Mesothelial cell of epicardium (in vitro differentiated cells): Measurements from ENCODE around the gene RB1. TPM values are rescaled to one million over a fixed set of nuclear protein-coding genes. Genes with fewer than 3 reads are reported as not detected.
"Not testable (repeated sequence)": the region's sequence is repeated elsewhere in the genome, so short reads cannot be mapped to it uniquely, and the experiment has no call there.

Experiments
- DNase-seq, 2 experiments: peaks; one replicate each; pipeline ENCODE4 v3.0.0; 2021; ENCODE audit warnings: low spot score in 2 of 2; ENCODE audit not compliant: unreplicated experiment in 2 of 2
- H3K27ac Mint-ChIP-seq: 2 replicates; pipeline ENCODE4 v1.8.0; 2021; ENCODE audit warnings: mixed read lengths
- H3K27me3 Mint-ChIP-seq: 2 replicates; pipeline ENCODE4 v1.8.0; 2021; ENCODE audit warnings: low read depth, mixed read lengths
- H3K36me3 Mint-ChIP-seq: 2 replicates; pipeline ENCODE4 v1.8.0; 2021; ENCODE audit warnings: mixed read lengths
- H3K4me1 Mint-ChIP-seq: 2 replicates; pipeline ENCODE4 v1.8.0; 2021; ENCODE audit warnings: mixed read lengths
- H3K4me3 Mint-ChIP-seq: 2 replicates; pipeline ENCODE4 v1.8.0; 2021; ENCODE audit warnings: mild to moderate bottlenecking, moderate library complexity, mixed read lengths
- H3K9me3 Mint-ChIP-seq: 2 replicates; pipeline ENCODE4 v1.8.0; 2021; ENCODE audit warnings: mixed read lengths
- total RNA-seq: library from RNA; stranded (reverse); gene quantifications from 3 replicates; pipeline ENCODE4 v1.2.1, GENCODE V29; 2021
- TF ChIP-seq, protein P1 (sequence below): fragments of 200-600 bp; sonication (generic); IDR thresholded peaks from one replicate; pipeline ENCODE4 v1.5.0; 2021; ENCODE audit warnings: antibody characterized with exemption; ENCODE audit not compliant: unreplicated experiment

RB1 gene
- total RNA-seq, 1 donor from 2014 or later = 34.7 TPM

DNA sequence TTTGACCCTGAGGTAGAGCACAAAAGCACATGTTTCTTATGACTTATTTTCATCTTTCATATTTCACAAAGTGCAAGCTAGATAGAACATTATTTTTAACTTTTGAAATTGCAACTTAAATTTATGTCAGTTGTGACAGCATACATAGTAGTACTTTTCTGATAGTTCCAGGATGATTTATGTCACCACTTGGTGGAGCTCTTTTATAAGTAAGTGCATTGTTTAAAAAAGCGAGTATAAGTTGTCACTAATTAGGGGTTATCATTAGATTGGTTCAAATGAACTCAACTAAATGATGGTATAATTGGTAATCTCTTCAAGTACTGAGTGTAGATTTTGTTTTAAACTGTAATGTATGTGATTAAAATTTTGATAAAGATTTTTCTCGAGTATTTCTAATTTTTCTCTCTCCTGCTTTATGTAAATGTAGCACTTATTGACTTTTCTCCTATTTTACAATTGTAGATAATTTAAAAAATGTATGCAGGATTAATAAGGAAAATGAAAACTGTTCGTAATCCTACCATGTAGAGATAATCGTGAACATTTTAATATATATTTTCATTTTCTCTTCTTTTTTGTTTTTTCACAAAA is 31.1 kb downstream of the RB1 start:
- peaks cover 9% of the 10 kb centered on the region for H3K4me1 Mint-ChIP-seq
- TF ChIP-seq, protein P1, sequence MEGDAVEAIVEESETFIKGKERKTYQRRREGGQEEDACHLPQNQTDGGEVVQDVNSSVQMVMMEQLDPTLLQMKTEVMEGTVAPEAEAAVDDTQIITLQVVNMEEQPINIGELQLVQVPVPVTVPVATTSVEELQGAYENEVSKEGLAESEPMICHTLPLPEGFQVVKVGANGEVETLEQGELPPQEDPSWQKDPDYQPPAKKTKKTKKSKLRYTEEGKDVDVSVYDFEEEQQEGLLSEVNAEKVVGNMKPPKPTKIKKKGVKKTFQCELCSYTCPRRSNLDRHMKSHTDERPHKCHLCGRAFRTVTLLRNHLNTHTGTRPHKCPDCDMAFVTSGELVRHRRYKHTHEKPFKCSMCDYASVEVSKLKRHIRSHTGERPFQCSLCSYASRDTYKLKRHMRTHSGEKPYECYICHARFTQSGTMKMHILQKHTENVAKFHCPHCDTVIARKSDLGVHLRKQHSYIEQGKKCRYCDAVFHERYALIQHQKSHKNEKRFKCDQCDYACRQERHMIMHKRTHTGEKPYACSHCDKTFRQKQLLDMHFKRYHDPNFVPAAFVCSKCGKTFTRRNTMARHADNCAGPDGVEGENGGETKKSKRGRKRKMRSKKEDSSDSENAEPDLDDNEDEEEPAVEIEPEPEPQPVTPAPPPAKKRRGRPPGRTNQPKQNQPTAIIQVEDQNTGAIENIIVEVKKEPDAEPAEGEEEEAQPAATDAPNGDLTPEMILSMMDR = no peak

DNA sequence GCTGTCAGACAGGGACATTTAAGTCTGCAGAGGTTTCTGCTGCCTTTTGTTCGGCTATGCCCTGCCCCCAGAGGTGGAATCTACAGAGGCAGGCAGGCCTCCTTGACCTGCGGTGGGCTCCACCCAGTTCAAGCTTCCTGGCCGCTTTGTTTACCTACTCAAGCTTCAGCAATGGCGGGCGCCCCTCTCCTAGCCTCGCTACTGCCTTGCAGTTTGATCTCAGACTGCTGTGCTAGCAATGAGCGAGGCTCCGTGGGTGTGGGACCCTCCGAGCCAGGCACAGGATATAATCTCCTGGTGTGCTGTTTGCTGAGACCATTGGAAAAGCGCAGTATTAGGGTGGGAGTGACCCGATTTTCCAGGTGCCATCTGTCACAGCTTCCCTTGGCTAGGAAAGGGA is 35.6 kb downstream of the RB1 start:
- not testable (repeated sequence) for H3K4me1 Mint-ChIP-seq, DNase-seq, H3K27me3 Mint-ChIP-seq, H3K4me3 Mint-ChIP-seq, H3K27ac Mint-ChIP-seq
- peaks cover 20% of the 10 kb centered on the region for H3K9me3 Mint-ChIP-seq
- peaks cover 28% of the 10 kb centered on the region for H3K36me3 Mint-ChIP-seq

More for the DNA sequence above, 31.1 kb downstream of the RB1 start:
- Mint-ChIP-seq H3K4me3 (no peak overlapping the region), H3K27ac (no peak overlapping the region), H3K9me3 (peaks cover 34% of the 10 kb centered on the region), H3K27me3 (no peaks in the 10 kb centered on the region), H3K36me3 (peaks cover 36% of the 10 kb centered on the region)
- no peak for DNase-seq

DNA sequence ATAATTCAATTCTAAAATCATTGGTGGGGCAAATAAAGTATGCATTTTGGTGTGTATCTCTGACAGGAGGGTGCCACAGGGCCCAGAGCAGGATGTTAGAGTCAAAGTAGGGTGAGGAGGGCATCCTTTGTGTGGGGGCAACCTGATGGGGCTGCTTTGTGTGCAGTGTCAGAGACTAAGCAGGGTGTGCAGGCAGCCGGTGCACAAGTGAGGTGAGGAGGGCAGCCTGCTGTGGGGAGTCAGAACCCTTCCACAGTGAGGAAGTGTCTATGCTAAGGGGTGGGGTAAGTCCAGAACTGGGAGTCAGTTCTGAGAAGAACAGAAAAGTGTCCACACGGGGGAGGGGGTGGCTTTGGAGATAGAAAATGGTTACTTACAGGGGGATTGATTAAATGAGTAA is 40.7 kb downstream of the RB1 start:
- Mint-ChIP-seq H3K27ac (no peak overlapping the region), H3K36me3 (peaks cover 27% of the 10 kb centered on the region)

DNA sequence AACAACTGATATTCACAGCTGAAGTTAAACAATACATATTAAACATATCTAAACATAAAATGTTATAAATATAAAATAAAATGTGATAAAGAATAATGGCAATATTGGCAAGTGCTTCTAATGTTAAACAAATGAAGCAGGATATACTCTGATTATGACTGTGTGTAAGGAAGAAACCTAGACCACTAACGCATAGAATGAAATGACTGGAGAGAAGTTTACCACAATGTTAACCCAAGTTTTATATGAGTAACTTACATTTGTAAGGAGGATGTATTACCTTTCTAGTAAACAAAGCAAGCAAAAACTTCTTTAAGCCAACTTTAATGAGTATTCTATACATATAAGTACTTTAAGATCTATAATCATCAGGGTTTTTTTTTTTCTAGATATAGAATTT is 43.0 kb downstream of the RB1 start:
- Mint-ChIP-seq H3K27me3 (no peaks in the 10 kb centered on the region), H3K4me1 (no peaks in the 10 kb centered on the region), H3K36me3 (peaks cover 39% of the 10 kb centered on the region), H3K9me3 (peaks cover 26% of the 10 kb centered on the region), H3K27ac (no peak overlapping the region), H3K4me3 (no peak overlapping the region)
- DNase-seq = no peak
- TF ChIP-seq, protein P1 = no peak

More for the DNA sequence above, 40.7 kb downstream of the RB1 start:
- Mint-ChIP-seq H3K27me3 (no peaks in the 10 kb centered on the region), H3K9me3 (peaks cover 8% of the 10 kb centered on the region), H3K4me3 (no peak overlapping the region), H3K4me1 (no peaks in the 10 kb centered on the region)
- no peak for DNase-seq
- TF ChIP-seq, protein P1 = no peak

DNA sequence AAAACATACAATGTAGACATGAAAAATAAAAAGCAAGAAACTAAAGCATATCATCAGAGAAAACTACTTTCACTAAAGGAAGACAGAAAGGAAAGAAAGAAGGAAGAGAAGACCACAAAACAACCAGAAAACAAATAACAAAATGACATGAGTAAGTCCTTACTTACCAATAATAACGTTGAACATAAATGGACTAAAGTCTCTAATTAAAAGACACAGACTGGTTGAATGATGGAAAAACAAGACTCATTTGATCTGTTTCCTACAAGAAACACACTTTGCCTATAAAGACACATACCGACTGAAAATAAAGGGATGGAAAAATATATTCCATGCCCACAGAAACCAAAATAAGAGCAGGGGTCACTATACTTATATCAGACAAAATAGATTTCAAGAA is 46.0 kb downstream of the RB1 start:
- Mint-ChIP-seq H3K4me1 (no peaks in the 10 kb centered on the region), H3K27ac (no peak overlapping the region), H3K9me3 (peaks cover 53% of the 10 kb centered on the region), H3K27me3 (no peaks in the 10 kb centered on the region), H3K4me3 (no peak overlapping the region), H3K36me3 (peaks cover 64% of the 10 kb centered on the region)
- TF ChIP-seq, protein P1 = no peak
- no peak for DNase-seq

DNA sequence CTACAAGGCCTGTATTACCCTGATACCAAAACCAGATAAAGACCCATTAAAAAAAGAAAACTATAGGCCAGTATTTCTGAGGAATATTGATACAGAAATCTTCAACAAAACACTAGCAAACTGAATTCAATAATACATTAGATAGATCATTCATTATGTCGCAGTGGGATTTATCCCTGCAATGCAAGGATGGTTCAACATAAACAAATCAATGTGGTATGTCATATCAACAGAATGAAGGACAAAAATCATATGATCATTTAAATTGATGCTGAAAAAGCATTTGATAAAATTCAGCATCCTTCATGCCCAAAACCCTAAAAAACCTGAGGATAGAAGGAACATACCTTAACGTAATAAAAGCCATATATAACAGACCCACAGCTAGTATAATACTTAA is 50.0 kb downstream of the RB1 start:
- no peak overlapping the region for H3K4me3 Mint-ChIP-seq
- no peaks in the 10 kb centered on the region for H3K4me1 Mint-ChIP-seq
- H3K36me3 Mint-ChIP-seq = peaks cover 68% of the 10 kb centered on the region
- DNase-seq = no peak
- TF ChIP-seq, protein P1 = no peak
- no peaks in the 10 kb centered on the region for H3K27me3 Mint-ChIP-seq
- H3K27ac Mint-ChIP-seq = no peak overlapping the region
- H3K9me3 Mint-ChIP-seq = peaks cover 63% of the 10 kb centered on the region

DNA sequence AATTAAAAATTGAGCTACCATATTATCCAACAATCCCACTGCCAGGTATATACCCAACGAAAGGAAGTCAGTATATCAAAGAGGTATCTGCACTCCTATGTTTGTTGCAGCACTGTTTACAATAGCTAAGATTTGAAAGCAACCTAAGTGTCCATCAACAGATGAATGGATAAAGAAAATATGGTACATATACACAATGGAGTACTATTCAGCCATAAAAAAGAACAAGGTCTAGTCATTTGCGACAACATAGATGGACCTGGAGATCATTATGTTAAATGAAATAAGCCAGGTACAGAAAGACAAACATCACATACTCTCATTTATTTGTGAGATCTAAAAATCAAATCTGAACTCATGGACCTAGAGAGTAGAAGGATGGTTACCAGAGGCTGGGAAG is 52.0 kb downstream of the RB1 start:
- not testable (repeated sequence) for DNase-seq, H3K27me3 Mint-ChIP-seq, H3K27ac Mint-ChIP-seq, H3K4me3 Mint-ChIP-seq, H3K4me1 Mint-ChIP-seq
- peaks cover 59% of the 10 kb centered on the region for H3K36me3 Mint-ChIP-seq
- peaks cover 47% of the 10 kb centered on the region for H3K9me3 Mint-ChIP-seq
